ENCODE measurements around the gene ROBO1.

Gene ROBO1

DNA sequence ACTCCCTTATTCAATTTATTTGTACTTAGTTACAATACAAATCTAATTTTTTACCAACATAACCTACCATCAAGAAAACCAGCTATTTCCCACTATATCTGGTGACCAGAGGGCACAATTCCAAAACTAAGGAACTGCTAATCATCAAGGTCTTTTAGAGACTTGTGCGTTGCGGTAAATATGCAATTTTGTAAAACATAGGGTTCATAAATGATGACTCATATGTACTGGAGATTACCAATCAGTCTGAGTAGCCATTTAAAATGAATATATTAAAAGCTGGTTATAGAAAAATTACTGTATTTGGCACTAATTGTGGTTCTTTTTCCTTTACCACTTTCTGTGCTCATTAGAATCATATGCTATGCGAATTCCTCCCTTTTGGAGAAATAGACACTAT, 859.6 kb downstream of the ROBO1 start:
- H3K4me3 ChIP-seq (IDR thresholded peaks at IDR 0.05; ENCODE audit: insufficient read depth, low read depth, low read length): no peak overlapping the region
- H3K27me3 ChIP-seq (ENCODE audit: insufficient read depth, low read depth): no peaks in the 10 kb centered on the region
- H3K27ac ChIP-seq: no peak overlapping the region
- H3K9ac ChIP-seq: no peak overlapping the region
- no peak overlapping the region for H3K4me2 ChIP-seq
- H3K36me3 ChIP-seq (ENCODE audit: insufficient read depth): no peaks in the 10 kb centered on the region
- no peaks in the 10 kb centered on the region for H3K79me2 ChIP-seq (ENCODE audit: insufficient read depth, low read depth)
- H4K20me1 ChIP-seq (ENCODE audit: insufficient read depth): no peaks in the 10 kb centered on the region
- H2AFZ ChIP-seq (ENCODE audit: low read depth): no peak overlapping the region
- H3K4me1 ChIP-seq (ENCODE audit: low read depth, poor library complexity, severe bottlenecking): no peaks in the 10 kb centered on the region
- TF ChIP-seq, protein P1, sequence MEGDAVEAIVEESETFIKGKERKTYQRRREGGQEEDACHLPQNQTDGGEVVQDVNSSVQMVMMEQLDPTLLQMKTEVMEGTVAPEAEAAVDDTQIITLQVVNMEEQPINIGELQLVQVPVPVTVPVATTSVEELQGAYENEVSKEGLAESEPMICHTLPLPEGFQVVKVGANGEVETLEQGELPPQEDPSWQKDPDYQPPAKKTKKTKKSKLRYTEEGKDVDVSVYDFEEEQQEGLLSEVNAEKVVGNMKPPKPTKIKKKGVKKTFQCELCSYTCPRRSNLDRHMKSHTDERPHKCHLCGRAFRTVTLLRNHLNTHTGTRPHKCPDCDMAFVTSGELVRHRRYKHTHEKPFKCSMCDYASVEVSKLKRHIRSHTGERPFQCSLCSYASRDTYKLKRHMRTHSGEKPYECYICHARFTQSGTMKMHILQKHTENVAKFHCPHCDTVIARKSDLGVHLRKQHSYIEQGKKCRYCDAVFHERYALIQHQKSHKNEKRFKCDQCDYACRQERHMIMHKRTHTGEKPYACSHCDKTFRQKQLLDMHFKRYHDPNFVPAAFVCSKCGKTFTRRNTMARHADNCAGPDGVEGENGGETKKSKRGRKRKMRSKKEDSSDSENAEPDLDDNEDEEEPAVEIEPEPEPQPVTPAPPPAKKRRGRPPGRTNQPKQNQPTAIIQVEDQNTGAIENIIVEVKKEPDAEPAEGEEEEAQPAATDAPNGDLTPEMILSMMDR (conservative IDR thresholded peaks at IDR 0.05; ENCODE audit: low read depth, low read length): no peak

DNA sequence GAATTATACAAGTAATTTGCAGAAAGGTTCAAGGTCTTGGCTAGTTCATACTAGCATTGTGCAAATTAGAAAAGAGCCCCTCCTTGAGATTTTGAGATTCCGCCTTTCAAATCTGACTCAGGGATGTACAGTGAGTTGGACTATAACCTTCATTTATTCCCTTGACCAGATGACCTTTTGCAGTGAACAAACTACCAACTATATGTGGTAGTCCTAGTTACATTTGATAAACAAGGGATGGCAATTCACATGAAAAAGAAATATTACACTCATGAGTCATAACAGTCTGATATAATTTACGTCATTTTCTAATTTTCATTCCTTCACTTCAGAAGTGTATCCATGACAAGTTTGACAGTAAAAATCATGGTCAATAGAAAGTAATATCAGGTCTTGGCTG, 860.4 kb downstream of the ROBO1 start:
- Histone ChIP-seq H4K20me1 (ENCODE audit: insufficient read depth) (no peaks in the 10 kb centered on the region), H3K4me3 (IDR thresholded peaks at IDR 0.05; ENCODE audit: insufficient read depth, low read depth, low read length) (no peak overlapping the region), H3K36me3 (ENCODE audit: insufficient read depth) (no peaks in the 10 kb centered on the region), H3K27ac (no peak overlapping the region), H3K4me1 (ENCODE audit: low read depth, poor library complexity, severe bottlenecking) (no peaks in the 10 kb centered on the region), H3K79me2 (ENCODE audit: insufficient read depth, low read depth) (no peaks in the 10 kb centered on the region), H3K9ac (no peak overlapping the region), H2AFZ (ENCODE audit: low read depth) (no peak overlapping the region), H3K27me3 (ENCODE audit: insufficient read depth, low read depth) (no peaks in the 10 kb centered on the region), H3K4me2 (no peak overlapping the region)
- TF ChIP-seq, protein P1 (conservative IDR thresholded peaks at IDR 0.05; ENCODE audit: low read depth, low read length): no peak

DNA sequence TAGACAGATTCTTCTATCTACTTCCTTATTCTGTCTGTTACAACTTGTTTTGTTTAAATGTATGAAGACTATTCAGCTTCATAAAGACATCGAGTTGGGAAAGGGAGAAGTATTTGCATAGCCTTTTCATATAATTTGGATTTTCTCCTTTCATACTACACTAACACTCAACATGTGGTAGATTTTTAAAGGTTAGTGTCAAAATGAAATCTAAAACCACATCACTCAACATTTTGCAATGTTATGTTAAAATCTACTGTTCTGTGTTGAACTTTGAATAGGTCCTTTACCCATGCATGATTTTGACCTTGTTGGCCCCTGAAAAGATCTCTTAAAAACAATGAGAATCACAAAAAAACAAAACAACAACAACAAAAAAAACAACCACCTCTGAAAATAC, 860.9 kb downstream of the ROBO1 start:
- Histone ChIP-seq H3K4me2 (no peak overlapping the region), H3K4me3 (IDR thresholded peaks at IDR 0.05; ENCODE audit: insufficient read depth, low read depth, low read length) (no peak overlapping the region), H3K27me3 (ENCODE audit: insufficient read depth, low read depth) (no peaks in the 10 kb centered on the region), H3K27ac (no peak overlapping the region), H2AFZ (ENCODE audit: low read depth) (no peak overlapping the region), H3K36me3 (ENCODE audit: insufficient read depth) (no peaks in the 10 kb centered on the region), H3K9ac (no peak overlapping the region), H3K79me2 (ENCODE audit: insufficient read depth, low read depth) (no peaks in the 10 kb centered on the region), H3K4me1 (ENCODE audit: low read depth, poor library complexity, severe bottlenecking) (no peaks in the 10 kb centered on the region), H4K20me1 (ENCODE audit: insufficient read depth) (no peaks in the 10 kb centered on the region)
- TF ChIP-seq, protein P1 (conservative IDR thresholded peaks at IDR 0.05; ENCODE audit: low read depth, low read length): no peak

DNA sequence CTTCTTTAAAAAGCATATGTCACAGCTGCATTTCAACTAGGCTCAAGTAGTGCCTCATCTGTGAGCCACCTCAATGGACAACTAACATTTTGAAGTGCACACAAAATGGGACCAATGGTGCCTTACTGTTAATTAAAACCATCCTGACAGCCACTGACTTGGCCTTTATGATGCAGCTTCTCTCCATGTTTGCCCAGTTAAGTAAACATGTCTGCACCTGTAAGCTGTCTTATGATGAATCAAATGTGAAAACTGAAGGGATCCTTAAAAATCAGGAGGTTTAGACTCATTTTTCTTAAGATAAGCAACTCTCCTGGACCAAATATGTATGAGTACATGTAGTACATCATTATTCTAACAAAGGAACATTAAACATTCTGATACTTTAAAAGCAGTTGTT, 861.6 kb downstream of the ROBO1 start:
- TF ChIP-seq, protein P1 (conservative IDR thresholded peaks at IDR 0.05; ENCODE audit: low read depth, low read length): no peak
- Histone ChIP-seq H3K79me2 (ENCODE audit: insufficient read depth, low read depth) (no peaks in the 10 kb centered on the region), H3K4me3 (IDR thresholded peaks at IDR 0.05; ENCODE audit: insufficient read depth, low read depth, low read length) (no peak overlapping the region), H3K4me1 (ENCODE audit: low read depth, poor library complexity, severe bottlenecking) (no peaks in the 10 kb centered on the region), H3K27me3 (ENCODE audit: insufficient read depth, low read depth) (no peaks in the 10 kb centered on the region), H4K20me1 (ENCODE audit: insufficient read depth) (no peaks in the 10 kb centered on the region), H3K4me2 (no peak overlapping the region), H3K9ac (no peak overlapping the region), H3K36me3 (ENCODE audit: insufficient read depth) (no peaks in the 10 kb centered on the region), H2AFZ (ENCODE audit: low read depth) (no peak overlapping the region), H3K27ac (no peak overlapping the region)

DNA sequence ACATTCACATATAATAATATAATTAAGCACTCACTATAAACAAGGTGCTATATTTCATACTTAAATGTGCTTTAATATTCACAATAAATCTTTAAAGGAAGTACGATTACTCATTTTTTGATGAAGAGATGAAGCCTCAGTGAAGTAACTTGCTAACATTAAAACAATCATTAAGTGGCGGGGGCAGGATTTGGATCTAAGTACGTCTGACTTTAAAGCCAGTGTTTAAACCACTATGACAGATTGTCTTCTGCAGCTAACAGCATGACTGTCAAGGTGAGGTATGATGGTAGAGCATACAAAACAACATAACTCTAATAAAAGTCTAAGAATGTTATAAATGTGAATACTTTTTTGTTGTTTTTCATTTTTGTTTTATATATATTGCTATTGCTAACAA, 862.1 kb downstream of the ROBO1 start:
- Histone ChIP-seq H2AFZ (ENCODE audit: low read depth) (no peak overlapping the region), H3K27me3 (ENCODE audit: insufficient read depth, low read depth) (no peaks in the 10 kb centered on the region), H3K79me2 (ENCODE audit: insufficient read depth, low read depth) (no peaks in the 10 kb centered on the region), H3K4me1 (ENCODE audit: low read depth, poor library complexity, severe bottlenecking) (no peaks in the 10 kb centered on the region), H3K36me3 (ENCODE audit: insufficient read depth) (no peaks in the 10 kb centered on the region), H3K4me3 (IDR thresholded peaks at IDR 0.05; ENCODE audit: insufficient read depth, low read depth, low read length) (no peak overlapping the region), H3K9ac (no peak overlapping the region), H3K27ac (no peak overlapping the region), H4K20me1 (ENCODE audit: insufficient read depth) (no peaks in the 10 kb centered on the region), H3K4me2 (no peak overlapping the region)
- TF ChIP-seq, protein P1 (conservative IDR thresholded peaks at IDR 0.05; ENCODE audit: low read depth, low read length): no peak
